Body of pancreas (tissue), 4 donors: ENCODE measurements around the gene MXRA7.

Experiments used
- CTCF ChIP-seq, 7 experiments: fragments of 450-650 bp in 4 of 7; fragments of 200-600 bp in 3 of 7; sonication (generic) in 3 of 7; IDR thresholded peaks; one replicate each; pipeline ENCODE4 v1.5.1; 2016 to 2019; ENCODE audit warnings: antibody characterized with exemption in 7 of 7
- POLR2A ChIP-seq, 3 donors: fragments of 450-650 bp; IDR thresholded peaks; one replicate each; pipeline ENCODE4 v1.6.1; 2016; ENCODE audit warnings: antibody characterized with exemption in 3 of 3, mild to moderate bottlenecking in 2 of 3

- TF ChIP-seq CTCF (IDR thresholded peaks at IDR 0.05) (no peak), POLR2A (IDR thresholded peaks at IDR 0.05) (no peak)
Measured at GRCh38 chr17:76747716-76748363, 37.1 kb upstream of the MXRA7 start.
